Esophagus squamous epithelium (tissue), 5 donors: Measurements from ENCODE around the gene NPPB. TPM values are rescaled to one million over a fixed set of nuclear protein-coding genes. Genes with fewer than 3 reads are reported as not detected.
A peak's percentile ranks its signal among the peaks of the same experiment; 100 is the strongest.

Experiments used
- DNase-seq: peaks from one replicate; lab custom pipeline; 2025; lab: John Stamatoyannopoulos, UW
- H3K27ac ChIP-seq, 4 donors: fragments of 200-600 bp; sonication (generic); one replicate each; pipeline ENCODE4 v1.5.1; 2016 to 2019; ENCODE audit warnings: mild to moderate bottlenecking in 1 of 4
- H3K27me3 ChIP-seq, 4 donors: fragments of 200-600 bp; sonication (generic); 1 replicate in 3 of 4; 2 replicates in 1 of 4; pipeline versions ENCODE4 v1.5.1 to v1.6.0; 2017 to 2021; ENCODE audit warnings: antibody characterized with exemption in 1 of 4
- H3K36me3 ChIP-seq, 3 donors: fragments of 200-600 bp; sonication (generic); one replicate each; pipeline ENCODE4 v1.5.1; 2016 to 2019
- H3K4me1 ChIP-seq, 3 donors: fragments of 200-600 bp; sonication (generic); one replicate each; pipeline ENCODE4 v1.5.1; 2017 to 2019
- H3K4me3 ChIP-seq, 4 donors: fragments of 200-600 bp; sonication (generic); 1 replicate in 3 of 4; 2 replicates in 1 of 4; pipeline ENCODE4 v1.5.1; 2016 to 2019; ENCODE audit warnings: mild to moderate bottlenecking in 2 of 4, moderate library complexity in 1 of 4
- H3K9me3 ChIP-seq, 3 donors: fragments of 200-600 bp; sonication (generic); one replicate each; pipeline ENCODE4 v1.5.1; 2016 to 2019
- CTCF ChIP-seq, 6 experiments: fragments of 450-650 bp in 4 of 6; fragments of 200-600 bp in 2 of 6; sonication (generic) in 2 of 6; IDR thresholded peaks; one replicate each; pipeline ENCODE4 v1.5.1; 2016 to 2019; ENCODE audit warnings: antibody characterized with exemption in 6 of 6, mild to moderate bottlenecking in 4 of 6, moderate library complexity in 4 of 6
- POLR2A ChIP-seq, 4 donors: fragments of 450-650 bp; IDR thresholded peaks; one replicate each; pipeline ENCODE4 v1.6.1; 2017; ENCODE audit warnings: antibody characterized with exemption in 4 of 4, mild to moderate bottlenecking in 4 of 4, moderate library complexity in 3 of 4
- WGBS, 2 donors: methylation state at CpG; one replicate each; pipeline ENCODE4 v1.1.5; 2018; 5-methylcytosine and 5-hydroxymethylcytosine counted together
- intact Hi-C: fragments of 100-400 bp; cut with DNase I; formaldehyde crosslinking; loops from one replicate; pipeline ENCODE4 v1.15.0; 2022
- total RNA-seq, 4 donors: library from RNA; depleted of rRNA; stranded (reverse); fragments of >200 nt; gene quantifications; one replicate each; pipeline ENCODE4 v1.1.0, GENCODE V29; 2016
- donor health status: DM: yes; HTN: yes; CAD: no.

NPPB gene
- total RNA-seq, 4 donors from 2014 or later: not detected

GRCh38 chr1:11842154-11843041 is 16.3 kb downstream of the NPPB start:
- H3K27me3 ChIP-seq: no peaks in the 10 kb centered on the region
- no peaks in the 10 kb centered on the region for H3K9me3 ChIP-seq
- H3K4me3 ChIP-seq: no peak overlapping the region
- H3K27ac ChIP-seq: peak overlapping the region in 1 of 4 donors; percentile 0
- no peak for DNase-seq
- H3K4me1 ChIP-seq: no peaks in the 10 kb centered on the region
- intact Hi-C loops: loop anchor here (10.0 kb wide), 1 partner anchor 52 kb away; no protein-coding TSS in a partner anchor
- 66 to 68% methylated on average over 16 of the region's 19 CpGs for WGBS, 2 donors
- H3K36me3 ChIP-seq: peaks cover 23 to 96% (median 43%) of the 10 kb centered on the region in 3 donors
- TF ChIP-seq POLR2A (IDR thresholded peaks at IDR 0.05) (no peak), CTCF (IDR thresholded peaks at IDR 0.05) (no peak)

- Histone ChIP-seq H3K27ac (peak overlapping the region in 1 of 4 donors; percentile 6), H3K27me3 (no peaks in the 10 kb centered on the region), H3K4me1 (no peaks in the 10 kb centered on the region), H3K36me3 (peaks cover 23 to 96% (median 50%) of the 10 kb centered on the region in 3 donors), H3K4me3 (no peak overlapping the region), H3K9me3 (no peaks in the 10 kb centered on the region)
- WGBS, 2 donors: 70 to 77% methylated on average over 16 to 17 of the region's 17 CpGs
- DNase-seq: no peak
- intact Hi-C loops: loop anchor here (10.0 kb wide), 1 partner anchor 53 kb away; no protein-coding TSS in a partner anchor
- no peak for TF ChIP-seq CTCF (IDR thresholded peaks at IDR 0.05)
- TF ChIP-seq POLR2A (IDR thresholded peaks at IDR 0.05): no peak
Measured at GRCh38 chr1:11841245-11842153, 17.2 kb downstream of the NPPB start.

- intact Hi-C loops: loop anchor here (10.0 kb wide), 2 partner anchors 55 to 125 kb away; no protein-coding TSS in a partner anchor
- TF ChIP-seq POLR2A (IDR thresholded peaks at IDR 0.05): no peak
- no peak for TF ChIP-seq CTCF (IDR thresholded peaks at IDR 0.05)
- Histone ChIP-seq H3K4me1 (no peaks in the 10 kb centered on the region), H3K27me3 (no peaks in the 10 kb centered on the region), H3K27ac (no peak overlapping the region), H3K4me3 (no peak overlapping the region), H3K36me3 (peaks cover 33 to 99% (median 64%) of the 10 kb centered on the region in 3 donors), H3K9me3 (no peaks in the 10 kb centered on the region)
- no peak for DNase-seq
- 84 to 88% methylated on average over 4 to 10 of the region's 20 CpGs for WGBS, 2 donors
Measured at GRCh38 chr1:11839727-11840705, 18.7 kb downstream of the NPPB start.

GRCh38 chr1:11838349-11839272 is 20.1 kb downstream of the NPPB start:
- Histone ChIP-seq H3K36me3 (peaks cover 37 to 99% (median 78%) of the 10 kb centered on the region in 3 donors), H3K27me3 (no peaks in the 10 kb centered on the region), H3K4me1 (no peaks in the 10 kb centered on the region), H3K4me3 (no peak overlapping the region), H3K9me3 (no peaks in the 10 kb centered on the region), H3K27ac (no peak overlapping the region)
- TF ChIP-seq POLR2A (IDR thresholded peaks at IDR 0.05) (no peak), CTCF (IDR thresholded peaks at IDR 0.05) (peak; percentile 89 to 96 (median 93))
- intact Hi-C loops: loop anchor here (10.0 kb wide), 1 partner anchor 126 kb away; no protein-coding TSS in a partner anchor
- 32 to 50% methylated on average over 14 to 18 of the region's 40 CpGs for WGBS, 2 donors
- DNase-seq: peak; percentile 12
